ENCODE measurements around the gene URAD. TPM values are rescaled to one million over a fixed set of nuclear protein-coding genes. Genes with fewer than 3 reads are reported as not detected.
A peak's percentile ranks its signal among the peaks of the same experiment; 100 is the strongest.

URAD gene
- total RNA-seq, 1 experiment from 2014 or later, result not detected

GRCh38 chr13:27952876-27953675 is 35.4 kb downstream of the URAD start:
- Histone ChIP-seq H3K27me3 (no peaks in the 10 kb centered on the region), H3K9me3 (0 out of 2 replicates have a peak, but pooled peaks cover 2% of the 10 kb centered on the region), H3K36me3 (no peaks in the 10 kb centered on the region), H3K4me3 (peak overlapping the region; percentile 51)
- DNase-seq, result no peak

- no peak overlapping the region for H3K4me3 ChIP-seq
- no peaks in the 10 kb centered on the region for H3K27me3 ChIP-seq
- H3K36me3 ChIP-seq, result no peaks in the 10 kb centered on the region
- no peaks in the 10 kb centered on the region for H3K9me3 ChIP-seq
- DNase-seq, result no peak
Observed at GRCh38 chr13:27942972-27943371, 45.5 kb downstream of the URAD start.

- Histone ChIP-seq H3K9me3 (no peaks in the 10 kb centered on the region), H3K36me3 (no peaks in the 10 kb centered on the region), H3K27me3 (peaks cover 4% of the 10 kb centered on the region), H3K4me3 (no peak overlapping the region)
- no peak for DNase-seq
Observed at GRCh38 chr13:27933580-27934328, 54.7 kb downstream of the URAD start.

GRCh38 chr13:27933118-27933517 is 55.4 kb downstream of the URAD start:
- Histone ChIP-seq H3K36me3 (no peaks in the 10 kb centered on the region), H3K4me3 (no peak overlapping the region), H3K27me3 (peaks cover 10% of the 10 kb centered on the region), H3K9me3 (no peaks in the 10 kb centered on the region)
- no peak for DNase-seq

- no peak for DNase-seq
- no peak overlapping the region for H3K4me3 ChIP-seq
- H3K36me3 ChIP-seq, result no peaks in the 10 kb centered on the region
- H3K27me3 ChIP-seq, result peaks cover 24% of the 10 kb centered on the region
- H3K9me3 ChIP-seq, result no peaks in the 10 kb centered on the region
Observed at GRCh38 chr13:27929868-27930267, 58.6 kb downstream of the URAD start.

- Histone ChIP-seq H3K9me3 (no peaks in the 10 kb centered on the region), H3K4me3 (no peak overlapping the region), H3K36me3 (no peaks in the 10 kb centered on the region), H3K27me3 (peaks cover 24% of the 10 kb centered on the region)
- no peak for DNase-seq
Observed at GRCh38 chr13:27928805-27929753, 59.4 kb downstream of the URAD start.

GRCh38 chr13:27928353-27928804 is 60.1 kb downstream of the URAD start:
- H3K4me3 ChIP-seq, result no peak overlapping the region
- no peaks in the 10 kb centered on the region for H3K36me3 ChIP-seq
- peaks cover 24% of the 10 kb centered on the region for H3K27me3 ChIP-seq
- H3K9me3 ChIP-seq, result no peaks in the 10 kb centered on the region
- no peak for DNase-seq

Other genes starting within 250 kb of the URAD start
- gene GSX1, start 196.2 kb downstream of the URAD start, total RNA-seq (2014; rRNA removed; shearing (Covaris generic); ENCODE audit: low replicate concordance), result not detected in 2 replicates
- not detected in 2 replicates for gene PDX1, start 68.7 kb downstream of the URAD start, total RNA-seq (2014; rRNA removed; shearing (Covaris generic); ENCODE audit: low replicate concordance)
- gene CDX2, start 19.4 kb downstream of the URAD start, total RNA-seq (2014; rRNA removed; shearing (Covaris generic); ENCODE audit: low replicate concordance), result 0.07 TPM in 1 of 2 replicates, not detected in the other
- not detected in 2 replicates for gene FLT3, start 111.9 kb upstream of the URAD start, total RNA-seq (2014; rRNA removed; shearing (Covaris generic); ENCODE audit: low replicate concordance)
- 11.6 and 17.7 TPM in 2 replicates for gene PAN3, start 149.9 kb upstream of the URAD start, total RNA-seq (2014; rRNA removed; shearing (Covaris generic); ENCODE audit: low replicate concordance)

Data from MG63 (cell line).